ENCODE measurements around the gene MGAT4A.
A peak's percentile ranks its signal among the peaks of the same experiment; 100 is the strongest.

Gene MGAT4A

DNA sequence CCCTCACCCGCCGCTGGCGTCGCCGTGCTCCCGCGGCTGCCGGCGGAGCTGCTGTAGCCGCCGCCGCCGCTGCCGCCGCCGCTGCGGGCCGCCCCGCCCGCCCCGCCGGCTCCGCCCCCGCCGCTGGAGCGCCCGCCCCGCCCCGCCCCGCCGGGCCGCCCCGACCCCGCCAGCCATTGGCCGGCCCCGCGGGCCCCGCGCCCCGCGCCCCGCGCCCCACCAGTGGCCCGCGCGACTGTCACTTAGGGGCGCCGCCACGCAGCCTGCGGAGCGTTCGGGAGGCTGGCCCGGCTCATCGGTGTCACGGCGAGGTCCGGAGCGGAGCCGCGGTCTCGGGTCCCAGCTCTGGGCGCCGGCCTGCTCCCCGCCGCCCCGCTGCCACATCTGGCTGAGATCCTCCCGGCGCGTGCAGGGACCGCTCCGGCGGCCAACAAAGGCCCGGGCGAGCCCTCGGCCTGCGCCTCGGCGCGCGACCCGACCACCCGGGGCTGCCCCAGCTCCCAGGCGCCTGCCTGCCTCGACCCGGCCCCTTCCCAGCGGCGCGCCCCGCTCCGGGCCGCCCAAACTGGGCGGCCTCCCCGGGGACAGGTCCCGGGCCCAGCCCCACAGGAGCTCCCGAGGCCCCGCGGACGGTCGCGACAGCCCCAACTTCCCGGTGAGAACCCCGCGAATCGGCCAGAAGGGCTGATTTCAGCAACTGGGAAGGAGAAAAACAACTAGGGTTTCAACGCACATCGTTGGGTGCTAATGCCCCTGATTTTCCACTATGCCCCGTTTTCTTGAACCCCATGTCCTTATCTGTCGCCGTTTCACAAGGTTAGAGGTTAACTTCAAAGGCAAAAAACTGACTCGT lies at the start of gene MGAT4A:
Gene MGAT4A (minus strand): TSS at position 92 of the 853 bp plus-strand sequence. CDS start 4,800 bp downstream, outside the sequence.
- no peak for DNase-seq

DNA sequence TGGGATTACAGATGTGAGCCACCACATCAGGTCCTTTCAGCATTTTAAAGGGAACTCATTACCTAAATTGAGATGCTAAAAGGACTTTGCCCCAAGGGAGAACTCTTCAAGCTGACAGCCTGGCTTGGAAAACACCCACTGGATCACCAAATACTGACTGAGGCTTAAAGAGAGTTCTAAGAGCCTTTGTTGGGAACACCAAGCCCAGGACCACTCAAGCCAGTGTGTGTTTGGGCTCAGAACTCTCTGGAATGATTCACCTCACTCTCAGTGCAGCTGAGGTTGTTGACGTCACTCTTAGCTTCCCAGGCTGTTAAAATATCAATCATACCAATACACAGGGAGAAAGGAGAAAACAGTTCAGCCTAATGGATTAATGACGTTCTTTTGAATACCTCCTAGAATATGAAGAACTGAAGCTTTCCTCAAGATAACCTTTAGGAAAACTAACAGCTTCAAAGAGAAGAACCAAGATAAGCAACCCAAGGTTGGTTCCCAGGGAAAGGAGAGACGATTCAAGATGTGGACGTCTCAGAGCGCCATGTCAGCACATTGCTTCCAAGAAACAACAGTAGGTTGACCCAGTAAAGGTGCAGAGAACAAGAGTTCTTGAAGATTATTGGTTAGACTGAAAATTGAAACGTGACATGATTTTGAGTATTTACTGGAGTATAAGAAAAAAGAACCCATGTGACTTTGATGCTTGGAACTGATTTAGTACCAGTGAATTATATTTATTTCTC lies 48.0 kb upstream of the MGAT4A start:
- no peak for DNase-seq

DNA sequence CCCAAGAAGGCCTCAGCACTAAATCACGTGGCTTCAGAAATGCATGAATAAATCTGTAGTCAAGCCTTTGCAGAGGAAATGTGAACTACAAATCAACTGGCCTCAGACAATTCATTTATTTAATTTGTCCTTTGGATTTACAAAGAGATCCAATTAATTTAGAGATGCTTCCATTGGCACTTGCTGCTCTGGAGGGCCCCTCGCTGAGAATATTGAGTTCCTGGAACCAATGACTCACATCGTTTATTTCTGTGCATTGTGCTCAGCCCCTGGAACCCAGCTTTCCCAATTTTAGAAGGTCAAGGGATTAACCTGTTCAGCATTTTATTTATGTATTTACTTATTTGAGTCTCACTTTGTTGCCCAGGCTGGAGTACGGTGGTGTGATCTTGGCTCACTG lies 47.2 kb upstream of the MGAT4A start:
- no peak for DNase-seq

DNA sequence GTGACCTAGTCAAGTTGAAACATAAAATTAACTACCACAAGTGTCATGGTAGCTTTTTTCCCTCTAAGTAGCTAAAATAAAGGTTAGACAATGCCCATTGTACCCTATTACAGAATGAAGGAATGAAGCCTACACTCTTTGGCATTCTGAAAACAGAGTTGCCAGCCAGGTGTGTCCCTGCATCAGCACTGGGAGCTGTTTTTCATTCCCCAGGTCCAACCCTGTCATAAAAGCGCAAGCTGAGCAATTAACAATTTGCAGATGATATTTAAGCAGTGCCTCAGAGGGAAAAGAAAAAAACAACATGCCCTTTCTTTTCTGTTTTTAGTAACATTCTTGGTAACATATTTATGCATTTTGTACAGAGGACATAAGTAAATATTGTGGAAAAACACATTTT lies 46.8 kb upstream of the MGAT4A start:
- no peak for DNase-seq

DNA sequence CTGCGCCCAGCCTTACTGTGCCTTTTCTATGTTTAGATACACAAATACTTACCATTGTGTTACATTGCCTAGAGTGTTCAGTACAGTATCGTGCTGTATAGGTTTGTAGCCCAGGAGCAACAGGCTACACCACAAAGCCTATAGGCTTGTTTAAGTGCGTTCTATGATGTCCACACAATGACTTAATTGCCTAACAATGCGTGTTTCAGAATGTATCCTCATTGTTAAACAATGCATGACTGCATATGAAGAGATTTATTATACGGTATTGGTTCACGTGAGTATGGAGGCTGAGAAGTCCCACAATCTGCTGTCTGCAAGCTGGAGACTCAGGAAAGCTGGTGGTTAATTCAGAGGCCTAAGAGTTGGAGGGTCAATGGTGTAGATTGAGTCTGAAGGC lies 46.1 kb upstream of the MGAT4A start:
- DNase-seq: no peak

DNA sequence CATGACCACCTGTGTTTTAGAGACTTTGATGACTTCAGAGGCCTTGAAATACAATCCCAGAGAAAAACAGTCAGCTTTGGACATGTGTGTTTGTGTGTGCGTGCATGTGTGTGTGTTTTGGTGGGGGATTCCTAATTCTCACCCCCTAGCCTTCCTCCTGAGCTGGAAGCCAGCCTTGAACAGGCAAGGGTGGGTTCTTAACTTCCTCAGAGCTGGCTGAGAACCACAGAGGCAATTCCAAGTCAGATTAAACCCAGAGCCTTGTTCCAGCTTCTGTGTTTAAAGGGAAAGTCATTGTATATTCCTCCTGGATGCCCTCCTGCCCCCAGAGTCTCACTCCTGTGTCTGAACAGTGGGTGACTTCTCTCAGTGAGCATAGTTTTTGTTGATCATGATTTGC lies 45.2 kb upstream of the MGAT4A start:
- DNase-seq: no peak

DNA sequence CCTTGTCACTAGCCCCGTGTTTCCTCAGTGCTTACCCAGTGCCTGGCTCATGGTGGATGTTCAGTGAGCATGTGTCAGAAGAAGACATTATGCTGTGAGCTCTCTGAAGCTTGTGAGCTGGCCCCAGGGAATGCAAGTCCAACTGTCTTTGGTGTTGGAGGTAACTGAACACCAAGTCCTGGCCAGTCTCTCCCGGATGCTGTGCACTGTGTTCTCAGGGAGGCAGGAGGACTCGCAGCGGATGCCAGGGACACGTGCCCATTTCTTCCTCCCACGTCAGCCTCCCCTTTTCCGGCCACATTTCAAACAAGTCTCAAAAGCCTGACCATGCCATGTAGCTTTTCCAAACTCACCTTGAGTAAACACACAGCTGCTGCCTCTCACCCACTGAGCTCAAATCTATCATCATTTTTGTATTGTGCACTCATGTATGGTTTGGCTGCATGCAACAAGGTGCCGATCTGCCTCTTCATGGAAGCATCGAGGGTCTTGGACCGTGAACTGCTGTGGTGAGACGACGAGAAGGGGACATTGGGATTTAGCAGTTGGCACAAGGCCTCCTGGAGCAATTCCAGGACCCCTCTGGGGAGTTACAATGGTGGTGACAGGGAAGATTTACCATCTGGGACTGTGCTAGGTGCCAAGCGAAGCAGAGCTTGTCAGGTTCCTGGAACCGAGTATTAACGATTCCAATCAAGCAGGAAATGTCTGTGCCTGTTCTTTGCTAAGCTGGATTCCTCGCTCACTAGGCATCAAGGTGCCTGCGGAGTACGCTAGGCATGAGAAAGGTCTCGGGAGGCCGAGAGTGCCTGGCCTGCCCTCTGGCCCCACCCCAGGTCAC lies 44.4 kb upstream of the MGAT4A start:
- no peak for DNase-seq

DNA sequence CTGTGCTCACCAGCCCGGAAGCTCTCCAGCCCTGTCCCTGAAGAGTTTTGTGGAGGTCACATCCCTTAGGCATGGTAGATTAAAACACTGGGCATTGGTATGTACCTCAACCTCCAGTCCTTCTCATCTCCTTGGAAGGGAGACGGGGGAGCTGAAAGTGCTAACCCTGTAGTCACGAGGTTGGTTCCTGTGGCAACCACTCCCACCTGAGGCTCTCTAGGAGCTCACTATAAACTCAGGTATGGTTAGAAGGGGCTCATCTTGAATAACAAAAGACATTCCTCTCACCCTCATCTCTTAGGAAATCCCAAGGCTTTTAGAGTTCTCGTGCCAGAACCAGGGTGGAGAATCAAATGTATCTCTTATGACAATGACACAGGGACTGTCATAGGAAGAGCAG lies 43.0 kb upstream of the MGAT4A start:
- no peak for DNase-seq

DNA sequence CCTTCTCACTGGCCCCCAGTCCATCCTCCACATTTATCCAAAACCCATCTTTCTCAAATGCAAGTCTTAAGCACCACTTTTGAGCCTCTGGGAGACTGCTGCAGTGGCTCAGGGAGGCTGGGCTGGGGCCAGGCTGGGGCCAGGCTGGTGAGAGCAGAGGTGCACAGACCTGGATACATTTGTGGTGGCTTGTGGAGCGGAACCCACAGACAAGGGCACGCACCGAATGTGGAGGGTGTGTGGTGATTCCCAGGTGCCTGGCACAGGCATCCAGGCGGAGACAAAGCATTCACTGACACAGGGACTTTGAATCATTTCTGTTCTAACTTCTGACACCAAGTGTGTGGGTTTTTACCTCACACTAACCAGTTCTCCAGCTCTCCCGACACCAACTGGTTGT lies 42.2 kb upstream of the MGAT4A start:
- no peak for DNase-seq

DNA sequence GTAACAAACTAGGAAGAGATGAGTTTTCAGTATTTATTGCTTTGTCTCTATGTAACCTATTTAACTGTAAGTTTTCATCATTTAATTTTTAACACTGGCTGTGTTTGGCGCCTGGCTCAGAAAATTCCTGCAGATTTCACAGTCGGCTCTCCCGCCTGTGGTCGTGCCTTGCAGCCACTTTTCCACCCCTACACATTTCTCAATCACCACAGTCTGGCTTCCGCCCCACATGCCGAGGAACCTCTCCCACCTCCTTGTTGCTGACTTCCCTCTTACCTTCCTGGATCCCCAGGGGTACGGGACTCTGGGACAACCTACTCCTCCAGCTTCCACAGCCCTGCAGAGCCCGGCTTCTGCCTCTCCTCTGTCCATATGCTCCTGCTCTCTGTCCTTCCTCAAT lies 41.6 kb upstream of the MGAT4A start:
- no peak for DNase-seq

DNA sequence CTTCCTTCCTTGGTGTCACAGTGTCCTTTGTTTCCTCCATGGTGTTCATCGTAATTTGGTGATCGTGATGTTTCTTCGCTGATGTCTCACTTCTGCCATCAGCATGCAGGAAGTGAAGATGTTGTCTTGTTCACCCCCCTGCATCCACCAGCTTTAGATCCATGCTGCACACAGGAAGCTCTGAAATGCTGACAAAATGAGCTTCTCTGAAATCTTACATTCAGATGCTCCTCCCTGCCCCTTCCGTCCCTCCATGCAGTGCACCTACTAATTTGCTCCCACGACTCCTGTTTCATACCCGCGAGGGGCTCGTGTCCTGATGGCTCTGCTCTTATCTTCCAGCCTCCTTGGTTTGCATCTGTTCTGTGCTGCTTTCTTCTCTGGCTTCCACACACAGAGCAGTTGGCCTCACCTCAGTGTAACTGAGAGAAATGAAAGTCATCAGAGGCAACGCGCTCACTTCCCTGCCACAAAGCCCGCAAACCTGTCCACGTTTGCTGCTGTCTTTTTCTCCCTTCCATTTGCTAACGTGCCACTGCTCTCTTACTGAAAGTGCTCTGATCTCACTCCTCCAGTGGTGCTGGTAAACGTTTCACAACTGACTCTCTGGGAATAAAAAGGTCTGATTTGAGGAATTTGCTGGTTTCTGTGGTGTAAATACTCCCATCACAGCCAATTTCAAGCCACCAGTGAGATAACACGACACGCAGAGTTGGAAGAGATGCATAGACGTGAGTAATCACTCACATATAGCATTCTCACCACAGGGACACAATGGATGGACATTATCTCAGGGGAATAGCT lies 41.0 kb upstream of the MGAT4A start:
- no peak for DNase-seq

DNA sequence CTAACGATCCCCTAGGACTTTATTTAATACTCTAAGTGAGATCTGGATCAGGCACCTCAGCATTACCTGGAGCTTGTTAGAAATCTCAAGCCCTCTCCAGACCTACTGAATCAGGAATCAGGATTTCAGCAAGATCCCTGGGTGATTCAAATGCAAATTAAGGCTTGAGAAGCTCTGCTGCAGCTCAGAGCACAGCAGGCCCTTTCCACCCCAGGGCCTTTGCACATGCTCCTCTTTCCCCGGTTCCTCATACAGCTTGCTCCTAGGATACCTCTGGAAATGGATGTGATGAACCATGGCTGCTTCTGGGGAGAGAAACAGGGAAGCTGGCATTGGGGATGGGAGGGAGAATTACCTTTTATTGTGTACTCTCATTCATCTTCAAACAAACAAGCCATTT lies 40.3 kb upstream of the MGAT4A start:
- no peak for DNase-seq

DNA sequence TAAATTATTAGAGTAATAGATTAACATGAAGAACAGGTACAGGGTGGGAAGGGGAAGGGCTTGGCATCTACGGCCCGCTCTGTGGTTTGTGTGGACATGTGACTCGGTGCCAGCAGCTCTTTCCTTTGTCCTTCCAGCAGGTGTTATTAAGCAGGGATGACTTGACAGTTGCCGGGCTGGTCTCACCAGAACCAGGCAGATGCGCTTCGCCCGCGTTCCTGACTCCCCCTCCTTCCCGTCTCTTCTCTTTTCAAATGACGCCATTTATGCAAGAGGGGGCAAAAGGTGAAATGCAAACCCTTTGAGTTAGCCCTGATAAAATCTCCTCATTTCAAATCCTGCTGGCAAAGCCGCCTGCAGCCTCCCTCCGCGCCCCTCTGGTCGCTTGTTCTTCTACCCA lies 38.9 kb upstream of the MGAT4A start:
- DNase-seq: peak; percentile 55

DNA sequence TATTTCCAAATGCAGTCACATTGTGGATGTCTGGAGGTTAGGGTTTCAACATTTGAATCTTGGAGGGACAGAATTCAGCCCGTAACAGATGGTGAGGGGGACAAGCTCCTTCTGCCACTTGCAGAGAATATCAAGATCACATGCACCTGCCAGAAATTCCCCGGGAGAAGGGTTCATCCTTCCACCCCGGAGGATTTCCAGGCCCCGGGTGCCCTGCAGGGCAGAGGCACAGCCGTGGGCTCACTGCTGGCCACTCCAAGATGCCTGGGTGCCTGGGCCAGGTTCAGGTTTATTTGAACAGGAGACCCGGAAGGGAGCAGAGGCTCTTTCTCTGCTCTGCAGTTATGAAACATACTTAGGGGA lies 38.2 kb upstream of the MGAT4A start:
- peak; percentile 60 for DNase-seq

DNA sequence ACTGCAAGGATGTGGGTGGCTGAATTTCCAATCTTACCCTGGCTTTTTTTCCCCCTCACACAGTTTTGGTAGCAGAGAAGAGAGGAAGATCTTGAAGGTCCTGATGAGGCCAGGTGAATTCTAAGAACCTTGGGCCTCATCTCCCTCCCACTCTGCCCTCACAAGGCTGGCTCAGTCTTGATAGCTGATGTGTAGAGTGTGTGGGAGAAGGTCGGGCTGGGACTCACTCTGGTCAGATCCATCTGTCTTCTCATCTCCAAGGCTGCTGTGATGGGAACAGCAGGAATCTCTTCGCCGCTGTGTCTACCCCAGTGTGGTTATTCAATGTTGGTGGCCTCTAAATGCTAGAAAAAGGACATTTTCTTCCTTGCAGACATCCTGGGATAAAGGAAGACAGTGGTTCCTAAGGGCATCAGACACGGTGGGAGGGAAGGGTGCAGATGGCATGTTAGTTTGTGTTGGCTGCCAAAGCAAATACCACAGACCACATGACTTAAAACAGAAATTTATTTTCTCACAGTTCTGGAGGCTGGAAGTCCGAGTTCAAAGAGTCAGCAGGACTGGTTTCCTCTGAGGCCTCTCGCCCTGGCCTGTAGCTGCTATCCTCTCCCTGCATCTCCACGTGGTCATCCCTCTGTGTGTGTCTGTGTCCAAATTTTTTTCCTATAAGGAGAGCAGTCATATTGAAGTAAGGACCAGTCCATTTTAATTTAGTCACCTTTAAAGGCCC lies 37.6 kb upstream of the MGAT4A start:
- no peak for DNase-seq

DNA sequence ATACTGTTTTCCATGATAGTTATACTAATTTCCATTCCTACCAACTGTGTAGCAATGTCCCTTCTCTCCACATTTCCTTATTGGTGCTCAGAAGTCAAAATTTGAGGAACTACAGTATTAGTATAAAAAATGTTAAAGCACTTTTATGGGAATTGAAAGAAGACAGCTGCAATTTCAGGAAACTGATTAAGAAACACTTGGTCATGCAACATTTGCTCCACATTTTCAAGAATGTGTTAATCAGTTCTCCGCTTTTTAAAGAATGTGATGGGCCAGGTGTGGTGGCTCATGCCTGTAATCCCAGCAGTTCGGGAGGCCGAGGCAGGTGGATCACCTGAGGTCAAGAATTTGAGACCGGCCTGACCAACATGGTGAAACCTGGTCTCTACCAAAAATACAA lies 33.6 kb upstream of the MGAT4A start:
- no peak for DNase-seq

DNA sequence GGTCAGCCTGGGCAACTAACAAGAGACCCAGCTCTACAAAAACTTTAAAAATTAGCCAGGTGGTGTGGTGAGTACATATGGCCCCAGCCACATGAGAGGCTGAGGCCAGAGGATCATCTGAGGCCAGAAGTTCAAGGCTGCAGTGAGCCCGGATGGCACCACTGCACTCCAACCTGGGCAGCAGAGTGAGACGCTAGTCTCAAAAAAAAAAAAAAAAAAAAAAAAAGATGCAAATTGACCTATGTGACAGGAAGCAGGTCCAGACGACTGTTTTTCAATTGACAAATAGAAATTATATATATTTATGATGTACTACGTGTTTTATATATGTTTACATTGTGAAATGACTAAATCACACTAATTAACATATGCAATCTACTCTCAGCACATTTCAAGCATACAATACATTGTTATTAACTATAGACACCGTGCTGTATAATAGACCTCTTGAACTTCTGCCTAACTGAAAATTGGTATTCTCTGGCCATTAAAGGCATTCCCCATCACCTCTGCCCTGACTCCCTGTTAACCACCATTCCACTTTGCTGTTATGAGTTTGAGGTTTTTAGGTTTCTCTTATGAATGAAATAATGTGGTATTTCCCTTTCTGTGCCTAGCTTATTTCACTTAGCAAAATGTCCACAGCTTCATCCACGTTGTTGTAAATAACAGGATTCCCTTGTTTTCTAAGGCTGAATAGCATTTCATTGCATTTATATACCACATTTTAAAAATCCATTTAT lies 32.4 kb upstream of the MGAT4A start:
- no peak for DNase-seq

DNA sequence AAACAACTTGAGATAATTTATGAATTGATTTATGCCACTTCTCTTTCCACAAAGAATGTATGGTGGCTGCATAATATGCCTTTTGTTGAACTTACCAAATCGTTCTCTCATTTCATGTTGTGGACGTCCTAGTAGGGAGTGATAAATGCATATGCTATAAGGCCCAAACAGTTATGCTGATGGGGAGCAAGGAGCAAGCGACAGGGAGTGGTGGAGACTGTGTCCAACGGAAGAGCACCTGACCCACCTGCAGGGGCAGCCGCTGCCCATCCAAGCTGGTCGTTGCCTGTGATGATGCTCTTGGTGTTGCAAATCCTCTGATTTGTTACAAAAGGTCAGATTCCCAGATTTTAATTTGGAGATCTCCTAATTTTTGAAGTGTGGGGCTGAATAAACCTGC lies 31.0 kb upstream of the MGAT4A start:
- no peak for DNase-seq

DNA sequence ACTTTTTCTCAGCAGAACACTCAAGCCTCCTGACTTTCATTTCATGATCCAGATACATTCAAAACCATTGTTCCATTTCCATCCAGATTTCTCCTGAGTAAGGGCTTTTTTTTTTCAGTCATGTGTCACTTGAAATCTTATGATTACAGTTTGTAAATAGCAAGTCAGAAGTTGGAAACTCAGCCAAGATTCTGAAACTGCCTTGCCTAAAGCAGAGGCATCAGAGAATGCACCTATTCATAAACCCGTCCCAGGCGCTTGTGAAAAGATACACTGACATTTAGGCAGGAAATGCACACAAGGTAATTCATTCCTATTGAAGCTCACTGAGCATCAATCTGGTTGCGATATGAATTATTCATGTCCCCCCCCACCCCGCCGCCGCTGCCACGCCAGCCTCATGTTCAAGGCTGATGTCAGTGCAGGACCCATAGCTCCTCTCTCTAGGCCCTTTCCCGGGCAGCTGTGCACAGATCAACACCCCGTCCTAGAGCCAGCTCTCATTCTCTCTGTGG lies 30.4 kb upstream of the MGAT4A start:
- DNase-seq: no peak

DNA sequence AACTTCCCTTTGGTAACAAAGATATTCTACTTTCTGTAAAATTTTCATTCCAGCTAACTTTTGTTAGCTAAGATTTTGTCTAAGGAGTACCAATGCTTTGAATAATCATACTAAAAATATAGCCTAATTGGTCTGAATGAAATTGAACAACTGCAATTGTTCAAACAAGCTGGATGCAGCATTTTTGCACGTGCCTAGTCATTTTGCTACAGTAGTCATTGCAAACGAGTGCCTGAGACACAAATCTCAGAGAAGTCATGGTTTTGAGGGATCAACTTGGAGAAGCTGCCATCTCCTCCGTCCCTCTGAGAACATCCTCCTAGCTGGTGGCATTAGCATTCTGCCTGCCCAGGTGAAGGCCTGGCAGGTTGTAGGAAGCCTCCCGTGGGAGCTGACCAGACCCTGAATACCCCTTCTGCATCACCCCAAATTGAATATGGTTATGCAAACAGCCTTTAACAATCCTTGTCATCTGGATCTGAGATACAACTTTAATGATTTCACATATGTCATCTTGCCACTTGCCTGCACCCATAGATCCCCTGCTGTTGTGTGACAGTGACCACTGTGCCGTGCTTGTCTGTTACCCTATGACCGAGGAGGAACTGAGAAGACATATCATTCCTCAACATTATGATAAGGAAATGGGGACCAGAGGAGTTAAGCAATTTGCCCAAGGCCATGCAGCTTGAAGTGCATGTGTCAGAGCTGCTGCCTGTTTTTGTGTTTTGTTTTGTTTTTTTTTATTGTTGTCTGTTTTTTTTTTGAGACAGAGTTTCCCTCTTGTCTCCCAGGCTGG lies 29.1 kb upstream of the MGAT4A start:
- no peak for DNase-seq

Measured in NCI-H524 treated with DMSO at 0.1 percent for 48 hours (cell line).